Measurements from ENCODE around the gene C16orf46. TPM values are rescaled to one million over a fixed set of nuclear protein-coding genes. Genes with fewer than 3 reads are reported as not detected.

C16orf46 gene
- total RNA-seq, 1 experiment from 2014 or later, result 1.7 TPM

GRCh38 chr16:81061307-81061640 lies 15.8 kb downstream of the C16orf46 start:
- BruUV-seq (replicated peaks), result no TSS peak
- H3K4me1 ChIP-seq (ENCODE audit: control insufficient read depth in 1 of 2, insufficient read depth in 2 of 2, low read length in 2 of 2), result no peaks in the 10 kb centered on the region
- no peak overlapping the region for H3K27ac ChIP-seq (ENCODE audit: low read depth, low read length)
- no peak for ATAC-seq
- no peak for DNase-seq (ENCODE audit: low read depth, low spot score)
- H3K27me3 ChIP-seq (ENCODE audit: insufficient read depth, low read length), result no peaks in the 10 kb centered on the region
- H3K9me2 ChIP-seq (ENCODE audit: insufficient read depth), result no peaks in the 10 kb centered on the region
- H3K9ac ChIP-seq (ENCODE audit: low read length), result no peak overlapping the region
- no peak overlapping the region for H3K4me2 ChIP-seq (ENCODE audit: low read length)
- intact Hi-C loops (cut with micrococcal nuclease), result no loop called here
- CTCF ChIA-PET, result no interaction called here
- H2AFZ ChIP-seq (ENCODE audit: low read depth, low read length, poor library complexity, severe bottlenecking), result no peak overlapping the region
- RAD21 ChIA-PET (ENCODE audit: low non-redundant PET in 1 of 2, low total read pairs in 2 of 2, uncharacterized antibody in 2 of 2, unreplicated experiment in 2 of 2), result no interaction called here
- H3K36me3 ChIP-seq (ENCODE audit: control insufficient read depth in 1 of 2, insufficient read depth in 2 of 2, low read length in 2 of 2), result no peaks in the 10 kb centered on the region
- H3K4me3 ChIP-seq (replicated peaks in 1 of 2; ENCODE audit: low read depth in 1 of 2, low read length in 2 of 2), result no peak overlapping the region
- no peaks in the 10 kb centered on the region for H3K9me3 ChIP-seq (ENCODE audit: control insufficient read depth in 1 of 2, insufficient read depth in 1 of 2, low read depth in 1 of 2, low read length in 2 of 2)
- TF ChIP-seq REST (IDR thresholded peaks at IDR 0.05; ENCODE audit: low read depth) (no peak), CEBPB (IDR thresholded peaks at IDR 0.05; ENCODE audit: low read depth) (no peak), EGR1 (IDR thresholded peaks at IDR 0.05; ENCODE audit: low read depth) (no peak), ELF1 (IDR thresholded peaks at IDR 0.05; ENCODE audit: borderline replicate concordance, low read depth) (no peak), SP1 (IDR thresholded peaks at IDR 0.05; ENCODE audit: low read depth) (no peak)
- TF ChIP-seq, protein P1, sequence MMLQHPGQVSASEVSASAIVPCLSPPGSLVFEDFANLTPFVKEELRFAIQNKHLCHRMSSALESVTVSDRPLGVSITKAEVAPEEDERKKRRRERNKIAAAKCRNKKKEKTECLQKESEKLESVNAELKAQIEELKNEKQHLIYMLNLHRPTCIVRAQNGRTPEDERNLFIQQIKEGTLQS (IDR thresholded peaks at IDR 0.05), result no peak
- no peaks in the 10 kb centered on the region for H3K79me2 ChIP-seq (ENCODE audit: insufficient read depth, low read length)
- POLR2A ChIA-PET, result no interaction called here
- H4K20me1 ChIP-seq (ENCODE audit: insufficient read depth), result no peaks in the 10 kb centered on the region
